Spleen (tissue), 11 donors: ENCODE data around the gene EML5. TPM values are rescaled to one million over a fixed set of nuclear protein-coding genes. Genes with fewer than 3 reads are reported as not detected.
"Not testable (repeated sequence)": the region's sequence is repeated elsewhere in the genome, so short reads cannot be mapped to it uniquely, and the experiment has no call there.

Experiments used
- DNase-seq: peaks from one replicate; pipeline ENCODE4 v3.0.0-alpha.2; 2020
- H3K27ac ChIP-seq, 8 donors: fragments of 200-600 bp; sonication (generic) in 7 of 8; 1 replicate in 4 of 8; 2 replicates in 4 of 8; pipeline versions ENCODE4 v1.5.0 to v1.8.0; 2016 to 2021; ENCODE audit warnings: inconsistent platforms in 4 of 8, mild to moderate bottlenecking in 4 of 8, moderate library complexity in 1 of 8
- H3K27me3 ChIP-seq, 7 donors: fragments of 200-600 bp; sonication (generic) in 6 of 7; replicated peaks in 1 of 7; 1 replicate in 4 of 7; 2 replicates in 3 of 7; pipeline versions ENCODE4 v1.5.0 to v1.8.0; 2016 to 2021; ENCODE audit warnings: inconsistent platforms in 3 of 7, mild to moderate bottlenecking in 1 of 7
- H3K36me3 ChIP-seq, 6 donors: fragments of 200-600 bp; sonication (generic) in 5 of 6; 1 replicate in 4 of 6; 2 replicates in 2 of 6; pipeline versions ENCODE4 v1.5.0 to v1.8.0; 2016 to 2021; ENCODE audit warnings: inconsistent platforms in 2 of 6
- H3K4me1 ChIP-seq, 6 donors: fragments of 200-600 bp; sonication (generic) in 5 of 6; 1 replicate in 3 of 6; 2 replicates in 3 of 6; pipeline versions ENCODE4 v1.5.0 to v1.8.0; 2016 to 2021; ENCODE audit warnings: inconsistent platforms in 3 of 6
- H3K4me3 ChIP-seq, 8 donors: fragments of 200-600 bp; sonication (generic) in 7 of 8; 1 replicate in 4 of 8; 2 replicates in 4 of 8; pipeline versions ENCODE4 v1.5.0 to v1.8.0; 2016 to 2021; ENCODE audit warnings: inconsistent platforms in 4 of 8, mild to moderate bottlenecking in 4 of 8, moderate library complexity in 2 of 8
- H3K9me3 ChIP-seq, 8 donors: fragments of 200-600 bp; sonication (generic) in 7 of 8; 1 replicate in 4 of 8; 2 replicates in 4 of 8; pipeline versions ENCODE4 v1.5.0 to v1.8.0; 2016 to 2021; ENCODE audit warnings: inconsistent platforms in 4 of 8
- POLR2A ChIP-seq, 3 donors: fragments of 450-650 bp; IDR thresholded peaks; one replicate each; pipeline ENCODE4 v1.5.1; 2017; ENCODE audit warnings: antibody characterized with exemption in 3 of 3, mild to moderate bottlenecking in 1 of 3
- POLR2AphosphoS5 ChIP-seq, 3 donors: sonication (generic); formaldehyde crosslinking; IDR thresholded peaks; one replicate each; pipeline ENCODE4 v1.5.1; 2017; ENCODE audit warnings: antibody characterized with exemption in 3 of 3
- WGBS, 5 donors: extraction: QIAGEN DNeasy Blood & Tissue Kit in 3 of 5; methylation state at CpG; one replicate each; pipeline versions ENCODE4 v1.1.5 to v1.1.7; 2013 to 2018; 5-methylcytosine and 5-hydroxymethylcytosine counted together
- intact Hi-C: fragments of 100-400 bp; cut with DNase I; formaldehyde crosslinking; loops from one replicate; pipeline ENCODE4 v1.15.0; 2023; ENCODE audit warnings: low total_unique reads
- polyA plus RNA-seq, 3 donors: library from polyadenylated mRNA; stranded (reverse); fragments of 200-250 nt; gene quantifications; one replicate each; pipeline ENCODE4 v1.2.1, GENCODE V29; 2013
- total RNA-seq, 7 donors: library from RNA; depleted of rRNA in 3 of 7; stranded (reverse); fragments of >200 nt in 3 of 7; fragmentation: NEBNext Ultra II Directional in 4 of 7; extraction: Animal tissue kit (Norgen Biotek cat#: 25700) in 4 of 7; gene quantifications; one replicate each; pipeline versions ENCODE4 v1.1.0 to v1.2.1, GENCODE V29; 2016 to 2021
- TF ChIP-seq, protein P1 (sequence below), 11 experiments: fragments of 200-600 bp in 7 of 11; fragments of 450-650 bp in 4 of 11; sonication (generic) in 4 of 11; IDR thresholded peaks in 8 of 11; conservative IDR thresholded peaks in 3 of 11; 1 replicate in 7 of 11; 2 replicates in 4 of 11; pipeline versions ENCODE4 v1.4.0 to v1.8.0; 2016 to 2021; ENCODE audit warnings: antibody characterized with exemption in 11 of 11, inconsistent platforms in 4 of 11, mild to moderate bottlenecking in 1 of 11
- donor health status: healthy with polysubstance abuse.
- donor health status: DM: no; HTN: no; CAD: no; lungs with moderate emphysema.
- donor health status: DM: no; HTN: no; CAD: no.
- donor health status: Bipolar disorder and iron deficiency.
- donor health status: healthy.
- donor health status: DM: no; HTN: no; CAD: no.
- donor health status: DM: yes; HTN: yes; CAD: no.

EML5 gene
- total and polyA plus RNA-seq, 10 donors, result 0.21 to 3.8 (median 2.5) TPM

DNA sequence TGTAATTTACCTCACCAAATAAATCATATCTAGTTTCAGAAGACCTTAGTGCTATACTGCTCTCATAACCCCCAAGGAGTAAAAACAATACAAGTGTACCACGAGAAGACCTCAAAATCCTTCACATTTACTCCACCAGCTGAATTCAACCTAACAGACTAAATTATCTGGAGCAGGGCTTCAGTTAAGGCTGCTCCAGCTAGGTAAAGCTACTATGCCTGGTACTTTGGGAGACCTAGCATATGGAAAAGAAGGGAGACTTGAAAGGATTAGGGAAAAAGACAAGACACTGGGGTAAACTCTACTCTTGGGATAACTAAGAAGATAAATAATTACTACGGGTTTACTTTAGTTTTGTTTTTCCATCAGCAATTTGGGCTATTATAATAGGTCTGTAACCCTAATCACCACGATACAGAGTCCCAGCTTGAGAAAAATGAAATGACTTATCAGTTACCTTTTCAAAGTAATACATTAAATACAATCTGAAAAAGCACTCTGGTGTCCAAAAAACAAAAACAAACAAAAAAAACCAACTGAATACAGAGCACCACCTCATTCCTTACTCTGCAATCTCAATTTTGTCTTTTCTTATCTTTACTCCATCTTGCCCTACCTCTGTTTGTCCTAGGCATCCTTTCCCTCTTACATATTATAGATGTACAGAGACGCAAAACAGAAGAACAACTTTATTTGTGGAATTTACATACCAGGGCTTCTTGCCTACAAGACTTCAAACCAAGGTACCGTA is 2.1 kb downstream of the EML5 start:
- Histone ChIP-seq H3K36me3 (no peaks in the 10 kb centered on the region), H3K27ac (no peak overlapping the region), H3K27me3 (peaks cover 0 to 34% (median 0%) of the 10 kb centered on the region in 7 donors), H3K4me3 (no peak overlapping the region), H3K4me1 (peaks cover 0 to 21% (median 16%) of the 10 kb centered on the region in 6 donors), H3K9me3 (peaks cover 0 to 5% (median 0%) of the 10 kb centered on the region in 8 donors)
- intact Hi-C loops, result no loop called here
- TF ChIP-seq POLR2A (IDR thresholded peaks at IDR 0.05) (no peak), POLR2AphosphoS5 (IDR thresholded peaks at IDR 0.05) (no peak)
- TF ChIP-seq, protein P1, sequence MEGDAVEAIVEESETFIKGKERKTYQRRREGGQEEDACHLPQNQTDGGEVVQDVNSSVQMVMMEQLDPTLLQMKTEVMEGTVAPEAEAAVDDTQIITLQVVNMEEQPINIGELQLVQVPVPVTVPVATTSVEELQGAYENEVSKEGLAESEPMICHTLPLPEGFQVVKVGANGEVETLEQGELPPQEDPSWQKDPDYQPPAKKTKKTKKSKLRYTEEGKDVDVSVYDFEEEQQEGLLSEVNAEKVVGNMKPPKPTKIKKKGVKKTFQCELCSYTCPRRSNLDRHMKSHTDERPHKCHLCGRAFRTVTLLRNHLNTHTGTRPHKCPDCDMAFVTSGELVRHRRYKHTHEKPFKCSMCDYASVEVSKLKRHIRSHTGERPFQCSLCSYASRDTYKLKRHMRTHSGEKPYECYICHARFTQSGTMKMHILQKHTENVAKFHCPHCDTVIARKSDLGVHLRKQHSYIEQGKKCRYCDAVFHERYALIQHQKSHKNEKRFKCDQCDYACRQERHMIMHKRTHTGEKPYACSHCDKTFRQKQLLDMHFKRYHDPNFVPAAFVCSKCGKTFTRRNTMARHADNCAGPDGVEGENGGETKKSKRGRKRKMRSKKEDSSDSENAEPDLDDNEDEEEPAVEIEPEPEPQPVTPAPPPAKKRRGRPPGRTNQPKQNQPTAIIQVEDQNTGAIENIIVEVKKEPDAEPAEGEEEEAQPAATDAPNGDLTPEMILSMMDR (IDR thresholded peaks at IDR 0.05 in 8 of 11, conservative IDR thresholded peaks at IDR 0.05 in 3 of 11), result no peak
- WGBS, 5 donors, result 85 to 93% (median 89%) methylated on average over 5 of the region's 5 CpGs
- DNase-seq, result no peak

DNA sequence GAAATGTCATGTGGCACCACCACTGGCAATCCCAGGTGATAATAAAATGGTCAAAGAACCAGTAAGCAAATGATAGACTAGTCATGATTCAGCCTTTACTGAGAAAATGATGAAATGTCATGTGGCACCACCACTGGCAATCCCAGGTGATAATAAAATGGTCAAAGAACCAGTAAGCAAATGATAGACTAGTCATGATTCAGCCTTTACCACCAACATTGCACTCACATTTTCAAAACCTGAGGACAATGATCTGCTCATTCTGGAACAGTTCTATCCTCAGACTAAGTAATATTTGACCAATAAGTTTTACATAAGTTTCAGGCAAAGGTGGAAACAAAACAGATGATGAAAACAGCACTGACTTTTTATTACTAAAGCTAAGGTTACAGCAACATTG is 3.2 kb downstream of the EML5 start:
- Histone ChIP-seq H3K27me3 (peaks cover 0 to 34% (median 0%) of the 10 kb centered on the region in 7 donors), H3K4me1 (peaks cover 0 to 21% (median 16%) of the 10 kb centered on the region in 6 donors)
- DNase-seq, H3K36me3 ChIP-seq, intact Hi-C loops, H3K9me3 ChIP-seq, H3K27ac ChIP-seq, H3K4me3 ChIP-seq: not testable (repeated sequence)

DNA sequence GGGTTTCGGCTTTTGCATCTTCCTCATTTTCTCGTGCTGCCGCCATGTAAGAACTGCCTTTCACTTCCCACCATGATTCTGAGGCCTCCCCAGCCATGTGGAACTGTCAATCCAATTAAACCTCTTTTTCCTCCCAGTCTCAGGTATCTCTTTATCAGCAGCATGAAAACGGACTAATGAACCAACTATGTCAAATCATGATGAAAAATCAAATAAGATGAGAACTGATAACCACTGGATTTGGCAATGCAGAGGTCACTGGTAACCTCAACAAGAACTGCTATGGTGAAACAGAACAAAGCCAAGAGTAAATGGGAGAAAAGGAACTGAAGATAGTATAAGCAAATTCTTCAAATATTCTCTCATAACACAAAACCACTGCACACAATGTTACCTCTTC is 6.0 kb downstream of the EML5 start:
- peaks cover 0 to 19% (median 0%) of the 10 kb centered on the region in 7 donors for H3K27me3 ChIP-seq
- peaks cover 0 to 31% (median 17%) of the 10 kb centered on the region in 8 donors for H3K9me3 ChIP-seq
- H3K4me1 ChIP-seq, result peaks cover 0 to 7% (median 4%) of the 10 kb centered on the region in 6 donors
- intact Hi-C loops, result no loop called here
- DNase-seq, result no peak
- TF ChIP-seq, protein P1 (IDR thresholded peaks at IDR 0.05 in 8 of 11, conservative IDR thresholded peaks at IDR 0.05 in 3 of 11), result no peak
- TF ChIP-seq POLR2A (IDR thresholded peaks at IDR 0.05) (no peak), POLR2AphosphoS5 (IDR thresholded peaks at IDR 0.05) (no peak)
- H3K4me3 ChIP-seq, result no peak overlapping the region
- 70 to 80% (median 75%) methylated on average over 4 of the region's 4 CpGs for whole genome bisulfite sequencing, 5 donors
- no peaks in the 10 kb centered on the region for H3K36me3 ChIP-seq
- H3K27ac ChIP-seq, result no peak overlapping the region

DNA sequence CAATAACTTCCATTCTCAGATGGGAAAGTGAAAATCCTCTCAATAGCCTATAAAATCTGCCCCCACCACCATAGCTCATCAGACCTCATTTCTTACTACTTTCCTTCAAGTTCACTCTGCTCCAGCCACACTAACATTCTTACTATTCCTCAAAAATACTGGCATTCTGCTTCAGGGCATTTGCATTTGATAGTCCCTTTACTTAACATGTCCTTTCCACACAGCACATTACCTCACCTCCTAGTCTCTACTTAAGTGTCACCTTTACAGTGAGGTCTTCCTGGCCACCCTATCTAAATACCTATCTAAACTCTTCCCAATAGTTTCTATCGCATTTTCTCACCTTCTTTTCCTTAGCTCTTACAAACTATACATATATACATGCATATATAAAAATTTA is 6.8 kb downstream of the EML5 start:
- TF ChIP-seq POLR2A (IDR thresholded peaks at IDR 0.05) (no peak), POLR2AphosphoS5 (IDR thresholded peaks at IDR 0.05) (no peak)
- TF ChIP-seq, protein P1 (IDR thresholded peaks at IDR 0.05 in 8 of 11, conservative IDR thresholded peaks at IDR 0.05 in 3 of 11), result no peak
- Histone ChIP-seq H3K9me3 (peaks cover 0 to 31% (median 17%) of the 10 kb centered on the region in 8 donors), H3K36me3 (no peaks in the 10 kb centered on the region), H3K4me1 (no peaks in the 10 kb centered on the region), H3K4me3 (no peak overlapping the region), H3K27ac (no peak overlapping the region), H3K27me3 (peaks cover 0 to 11% (median 0%) of the 10 kb centered on the region in 7 donors)
- intact Hi-C loops, result no loop called here
- no peak for DNase-seq
- WGBS, 5 donors, result 88 to 98% (median 93%) methylated on average over 1 of the region's 1 CpG
